HG03097 (cell line): ENCODE data around the gene PPP2R2B.
A peak's percentile ranks its signal among the peaks of the same experiment; 100 is the strongest.

Experiments used
- ATAC-seq: cut with Tn5 transposase; IDR thresholded peaks from one replicate; pipeline ENCODE4 v1.9.1; 2021; ENCODE audit not compliant: unreplicated experiment, low FRiP score

Gene PPP2R2B

DNA sequence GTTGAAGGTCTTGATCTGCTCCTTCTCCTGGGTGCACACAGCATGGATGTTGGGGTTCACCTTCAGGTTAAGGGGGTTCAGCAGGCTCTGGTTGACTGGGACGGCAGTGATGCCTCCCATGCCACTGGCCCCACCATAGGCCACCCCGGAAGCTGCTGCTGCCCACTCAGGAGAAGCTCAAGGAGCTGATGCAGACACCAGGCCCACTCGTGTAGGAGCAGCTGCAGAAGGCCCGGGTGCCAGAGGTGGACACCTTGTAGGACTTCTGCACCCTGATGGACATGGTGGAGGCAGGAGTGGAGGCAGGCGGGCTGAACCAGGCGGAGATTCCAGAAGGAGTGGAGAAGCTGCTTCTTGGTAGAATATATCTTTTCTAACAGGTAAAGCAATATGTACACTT is 171.2 kb downstream of the PPP2R2B start:
- no peak for ATAC-seq

GRCh38 chr5:146706321-146706972 is 172.1 kb downstream of the PPP2R2B start:
- ATAC-seq: no peak

- ATAC-seq: no peak
Measured at GRCh38 chr5:146704949-146705665, 173.4 kb downstream of the PPP2R2B start.

DNA sequence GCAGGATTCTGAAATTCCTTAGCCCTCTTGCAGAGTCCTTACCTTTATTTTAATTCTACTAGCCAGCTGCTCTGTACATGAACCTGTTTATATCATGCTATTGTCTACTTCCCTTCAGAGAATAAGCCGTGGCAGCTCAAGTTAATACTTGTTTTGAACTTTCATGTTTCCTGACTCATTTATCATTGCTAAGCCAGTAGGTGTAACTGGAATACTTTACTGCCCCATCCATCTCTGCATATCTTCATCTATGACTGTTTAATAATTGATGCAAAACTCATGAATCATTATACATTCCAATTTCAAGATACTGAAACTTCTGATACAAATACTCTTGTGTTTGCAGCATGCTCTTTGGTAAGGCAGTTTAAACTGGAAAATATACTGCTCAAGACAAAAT is 174.7 kb downstream of the PPP2R2B start:
- ATAC-seq: no peak

GRCh38 chr5:146703499-146703898 is 175.1 kb downstream of the PPP2R2B start:
- no peak for ATAC-seq

- no peak for ATAC-seq
Measured at GRCh38 chr5:146699664-146700418, 178.7 kb downstream of the PPP2R2B start.

DNA sequence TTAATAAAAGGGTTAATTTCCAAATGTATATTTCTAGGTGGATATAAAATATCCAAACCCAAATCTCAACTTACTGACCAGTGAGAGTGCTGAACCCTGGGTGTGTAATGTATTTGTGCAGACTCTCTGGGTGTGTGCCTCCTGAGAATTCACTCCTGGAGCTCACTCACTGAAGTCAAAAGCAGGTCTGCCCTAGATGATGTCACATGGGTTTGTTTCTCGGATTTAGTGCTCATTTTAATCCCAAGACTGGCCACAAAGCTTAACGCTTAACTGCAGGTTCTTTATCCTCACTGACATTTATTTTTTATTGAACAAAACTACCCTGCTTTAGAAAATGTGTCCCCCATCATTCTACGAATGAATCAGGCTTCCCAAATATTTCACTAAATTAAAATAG is 179.4 kb downstream of the PPP2R2B start:
- no peak for ATAC-seq

GRCh38 chr5:146698651-146699050 is 179.9 kb downstream of the PPP2R2B start:
- ATAC-seq: no peak

DNA sequence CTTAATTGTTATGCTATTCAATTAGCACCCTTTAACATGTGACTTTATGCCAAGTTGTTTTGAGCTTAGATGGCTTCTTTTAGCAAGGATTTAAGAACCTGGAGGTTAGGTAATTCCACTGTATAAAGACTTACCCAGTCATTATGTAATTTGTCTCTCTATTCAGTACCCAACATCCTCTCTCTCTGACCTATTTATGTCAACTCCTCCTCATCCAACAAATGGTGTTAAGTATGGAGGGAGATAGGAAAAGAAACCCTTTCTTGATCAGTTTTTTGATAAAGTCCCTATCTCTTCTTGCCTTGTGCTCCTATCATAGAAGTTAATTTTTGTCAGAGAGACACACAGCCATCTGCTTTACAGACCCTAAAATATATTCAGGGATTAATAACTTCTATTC is 181.3 kb downstream of the PPP2R2B start:
- ATAC-seq: no peak

GRCh38 chr5:146695646-146696045 is 182.9 kb downstream of the PPP2R2B start:
- ATAC-seq: no peak

- ATAC-seq: no peak
Measured at GRCh38 chr5:146690880-146691355, 187.6 kb downstream of the PPP2R2B start.

DNA sequence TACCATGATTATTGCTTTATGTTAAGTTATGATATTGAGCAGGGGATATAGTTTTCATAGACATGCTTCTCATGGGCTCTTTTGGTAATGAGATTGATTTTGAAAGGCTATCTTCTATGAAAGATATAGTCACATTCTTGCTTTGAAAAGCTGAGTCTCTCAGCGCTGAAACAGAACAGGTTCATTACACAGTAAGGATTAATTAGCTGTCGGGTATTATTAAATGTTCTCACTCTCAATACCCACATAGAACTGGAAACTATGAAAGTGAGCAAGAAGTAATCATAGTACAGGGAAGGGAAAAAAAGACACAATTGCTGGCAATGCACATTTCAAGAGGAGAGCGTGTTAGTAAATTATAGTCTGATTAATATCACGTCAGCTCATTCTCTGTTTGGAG is 190.9 kb downstream of the PPP2R2B start:
- ATAC-seq: no peak

DNA sequence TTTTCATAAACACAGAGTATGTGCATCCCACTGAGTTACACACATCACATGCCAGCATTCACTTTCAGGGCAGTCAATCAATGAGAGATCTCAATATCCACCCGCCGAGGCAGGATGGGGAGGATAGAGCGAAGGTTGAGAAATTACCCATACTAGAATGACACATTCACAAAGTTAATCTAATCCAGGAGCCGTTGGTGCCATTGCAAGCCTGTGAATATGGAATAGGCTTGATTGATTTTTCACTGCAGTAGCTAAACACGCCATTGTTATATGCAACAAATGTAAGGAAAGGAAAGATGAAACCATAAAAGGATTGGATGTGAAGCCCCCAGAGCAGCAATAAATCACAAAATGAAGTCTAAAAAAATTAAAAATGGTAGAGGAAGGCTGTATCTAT is 194.7 kb downstream of the PPP2R2B start:
- no peak for ATAC-seq

DNA sequence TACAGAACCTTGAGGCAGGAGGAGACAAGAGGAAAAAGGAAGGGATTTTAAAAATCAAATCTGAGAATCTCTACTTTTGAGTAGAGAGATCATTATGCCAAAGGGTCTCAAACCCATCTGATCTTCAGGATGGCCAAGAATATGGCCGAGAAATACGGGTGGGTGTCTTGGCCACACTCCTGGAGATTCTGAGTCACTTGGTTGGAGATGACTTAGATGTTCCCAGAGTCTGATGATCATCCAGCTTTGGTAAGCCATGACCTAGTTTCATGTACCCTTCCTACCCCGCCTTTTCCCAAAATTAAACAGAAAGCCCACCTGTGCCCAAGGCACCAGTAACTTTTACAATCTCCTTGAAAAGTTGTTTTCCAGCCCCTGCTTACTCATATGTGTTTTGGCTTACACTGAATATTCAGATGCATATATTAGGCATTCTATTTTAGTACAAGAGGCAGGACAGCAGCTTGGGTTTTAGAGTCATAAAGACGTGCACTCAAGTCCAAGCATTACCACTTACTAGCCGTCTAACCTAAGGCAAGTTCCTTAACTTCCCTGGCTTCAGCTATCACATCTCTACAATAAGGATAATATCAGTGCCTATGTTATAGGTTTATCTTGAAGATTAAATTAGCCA is 195.5 kb downstream of the PPP2R2B start:
- ATAC-seq: no peak

GRCh38 chr5:146681585-146682105 is 196.9 kb downstream of the PPP2R2B start:
- ATAC-seq: no peak

DNA sequence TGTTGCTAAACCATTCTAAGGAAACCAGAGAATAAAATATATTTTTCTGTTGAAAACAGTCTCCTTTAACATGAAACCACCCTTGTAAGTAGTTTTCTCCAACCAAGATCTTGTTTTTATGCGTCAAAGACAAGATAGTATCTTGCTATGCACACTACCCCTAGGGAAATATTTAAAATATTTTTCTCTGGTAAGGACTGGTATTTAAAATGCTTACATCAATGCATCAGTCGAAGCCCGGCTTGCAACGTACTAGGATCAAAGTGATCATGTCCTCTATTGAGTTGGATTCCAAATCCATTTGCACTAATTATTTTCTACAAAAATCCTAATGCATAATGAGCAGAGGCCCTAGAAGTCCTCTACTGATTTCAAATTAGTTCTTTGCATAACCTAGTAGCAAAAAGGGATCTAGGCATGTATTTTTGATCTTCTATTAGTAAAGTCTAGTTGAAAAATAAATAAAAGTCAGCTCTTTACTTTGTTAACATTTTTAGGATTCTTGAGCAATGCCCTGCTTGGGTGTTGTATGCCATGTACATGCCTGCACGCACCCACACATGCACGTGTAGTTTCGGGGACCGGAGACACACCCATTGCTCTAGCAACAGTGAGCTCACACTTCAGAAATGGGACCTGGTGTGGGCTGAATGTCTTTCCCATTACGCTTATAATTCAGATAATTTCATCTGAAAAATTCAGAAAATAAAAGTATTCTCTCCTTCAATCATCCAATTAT is 197.5 kb downstream of the PPP2R2B start:
- ATAC-seq: no peak

- ATAC-seq: peak; percentile 92
Measured at GRCh38 chr5:146675636-146676035, 202.9 kb downstream of the PPP2R2B start.

GRCh38 chr5:146672866-146673265 is 205.7 kb downstream of the PPP2R2B start:
- ATAC-seq: no peak

GRCh38 chr5:146671561-146672295 is 206.8 kb downstream of the PPP2R2B start:
- no peak for ATAC-seq
